CD4-positive, alpha-beta T cell (primary cell): Measurements from ENCODE around the gene ASMT. TPM values are rescaled to one million over a fixed set of nuclear protein-coding genes. Genes with fewer than 3 reads are reported as not detected.

Experiments used
- ATAC-seq: fragments of 200-7000 bp; cut with Tn5 transposase; one replicate; pipeline ENCODE4 v1.10.0; 2022; ENCODE audit warnings: mild to moderate bottlenecking; ENCODE audit not compliant: poor library complexity
- CTCF ChIA-PET: fragments of 350-600 bp; sonication (Branson Sonifier 250); formaldehyde crosslinking; loops from one replicate; lab custom pipeline; 2021; ENCODE audit warnings: antibody characterized with exemption, inconsistent platforms; lab: Charles Lee
- POLR2A ChIA-PET: fragments of 350-600 bp; sonication (Branson Sonifier 250); formaldehyde crosslinking; loops from one replicate; lab custom pipeline; 2021; ENCODE audit warnings: antibody characterized with exemption, inconsistent platforms; lab: Charles Lee
- DNase-seq, 14 experiments: peaks; one replicate each; pipeline ENCODE4 v3.0.0-alpha.2; 2013 to 2020; ENCODE audit warnings: mixed read lengths in 2 of 14
- H3K27ac ChIP-seq, 2 donors: one replicate each; pipeline versions ENCODE4 v1.5.1 to v1.7.0; 2013; ENCODE audit warnings: low read length in 2 of 2, low read depth in 1 of 2, mild to moderate bottlenecking in 1 of 2
- H3K27me3 ChIP-seq, 2 experiments: 1 replicate in 1 of 2; 2 replicates in 1 of 2; pipeline versions ENCODE4 v1.6.1 to v1.7.0; 2013; ENCODE audit warnings: low read length in 2 of 2, control low read depth in 1 of 2, mild to moderate bottlenecking in 1 of 2, moderate library complexity in 1 of 2; ENCODE audit not compliant: insufficient read depth in 2 of 2, control insufficient read depth in 1 of 2
- H3K36me3 ChIP-seq: one replicate; pipeline ENCODE4 v1.6.1; 2013; ENCODE audit warnings: low read length, control low read depth; ENCODE audit not compliant: insufficient read depth
- H3K4me1 ChIP-seq: one replicate; pipeline ENCODE4 v1.6.1; 2013; ENCODE audit warnings: low read length, control low read depth; ENCODE audit not compliant: insufficient read depth
- H3K4me3 ChIP-seq: one replicate; pipeline ENCODE4 v1.5.1; 2013; ENCODE audit warnings: mild to moderate bottlenecking, low read length, moderate library complexity
- H3K9me3 ChIP-seq, 2 experiments: 1 replicate in 1 of 2; 2 replicates in 1 of 2; pipeline versions ENCODE4 v1.6.1 to v1.7.0; 2013; ENCODE audit warnings: low read length in 2 of 2, mild to moderate bottlenecking in 2 of 2, control low read depth in 1 of 2, moderate library complexity in 1 of 2; ENCODE audit not compliant: control insufficient read depth in 1 of 2, insufficient read depth in 1 of 2
- H3K27ac Mint-ChIP-seq: one replicate; pipeline ENCODE4 v1.8.0; 2020; ENCODE audit warnings: mixed read lengths
- H3K27me3 Mint-ChIP-seq: one replicate; pipeline ENCODE4 v1.8.0; 2021; ENCODE audit warnings: mixed read lengths
- H3K36me3 Mint-ChIP-seq: one replicate; pipeline ENCODE4 v1.8.0; 2021; ENCODE audit warnings: low read depth, mixed read lengths
- H3K4me1 Mint-ChIP-seq: one replicate; pipeline ENCODE4 v1.8.0; 2021; ENCODE audit warnings: low read depth, mixed read lengths
- H3K4me3 Mint-ChIP-seq: one replicate; pipeline ENCODE4 v1.8.0; 2020; ENCODE audit warnings: mild to moderate bottlenecking, mixed read lengths
- H3K9me3 Mint-ChIP-seq: one replicate; pipeline ENCODE4 v1.8.0; 2020; ENCODE audit warnings: mixed read lengths
- intact Hi-C, 2 experiments: fragments of 100-400 bp; cut with DNase I in 1 of 2; cut with micrococcal nuclease in 1 of 2; formaldehyde crosslinking; loops; one replicate each; pipeline versions ENCODE4 v1.15.1 to v1.9.0; 2023 to 2025; cut with DNase I, micrococcal nuclease
- total RNA-seq, 174 experiments: library from RNA in 2 of 174; stranded (reverse) in 2 of 174; gene quantifications; one replicate each; pipeline ENCODE4 v1.2.3 and lab custom pipeline; 2021 to 2026
- TF ChIP-seq, protein P1 (sequence below): fragments of 200-600 bp; IDR thresholded peaks from one replicate; pipeline ENCODE4 v1.8.0; 2022; ENCODE audit warnings: antibody characterized with exemption, mild to moderate bottlenecking

Gene ASMT
- total RNA-seq, 2 experiments from 2014 or later, result 0.36 to 0.50 TPM

DNA sequence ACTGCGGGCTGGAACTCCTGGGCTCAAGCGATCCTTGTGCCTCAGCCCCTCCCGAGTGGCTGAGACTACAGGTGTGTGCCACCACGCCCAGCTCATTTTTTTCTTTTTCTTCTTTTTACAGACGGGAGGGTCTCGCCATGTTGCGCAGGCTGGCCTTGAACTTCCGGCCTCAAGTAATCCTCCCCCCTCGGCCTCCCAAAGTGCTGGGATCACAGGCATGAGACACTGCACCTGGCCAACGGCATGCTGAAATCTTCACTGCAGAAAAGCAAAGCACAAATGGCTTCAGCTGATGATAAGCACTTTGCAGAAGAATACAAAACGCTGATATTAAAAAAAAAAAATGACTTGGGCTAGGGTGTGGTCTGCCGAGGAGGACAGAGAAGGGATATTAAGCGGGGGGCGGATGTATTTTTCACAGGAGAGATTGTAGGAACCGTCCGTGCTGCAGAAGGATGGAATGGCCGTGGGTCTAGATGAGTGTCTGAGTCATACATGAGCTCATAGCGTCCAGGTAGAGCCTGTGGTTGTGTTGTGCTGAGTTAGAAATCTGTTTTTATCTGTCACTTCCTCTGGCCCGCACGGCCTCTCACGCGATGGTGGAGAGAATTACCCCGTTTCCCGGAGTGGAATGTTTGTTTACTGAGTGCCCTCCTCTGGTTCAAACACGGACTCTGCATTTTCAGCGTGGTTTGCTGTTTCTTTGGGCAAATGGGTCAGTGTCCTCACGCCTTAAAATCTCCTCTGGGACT, 32.0 kb upstream of the ASMT start:
- ChIA-PET POLR2A (no interaction called here), CTCF (no interaction called here)
- DNase-seq (peak in 12 of 14 experiments; percentile 17 to 91 (median 46)), ATAC-seq (peak; percentile 64)
- no peaks in the 10 kb centered on the region for H3K27me3 ChIP-seq
- H3K27ac Mint-ChIP-seq, result peak overlapping the region; percentile 78
- H3K4me1 ChIP-seq, result peaks cover 39% of the 10 kb centered on the region
- no peaks in the 10 kb centered on the region for H3K36me3 Mint-ChIP-seq
- H3K9me3 Mint-ChIP-seq, result no peaks in the 10 kb centered on the region
- H3K9me3 ChIP-seq, result no peaks in the 10 kb centered on the region
- peak overlapping the region; percentile 21 for H3K4me3 Mint-ChIP-seq
- TF ChIP-seq, protein P1, sequence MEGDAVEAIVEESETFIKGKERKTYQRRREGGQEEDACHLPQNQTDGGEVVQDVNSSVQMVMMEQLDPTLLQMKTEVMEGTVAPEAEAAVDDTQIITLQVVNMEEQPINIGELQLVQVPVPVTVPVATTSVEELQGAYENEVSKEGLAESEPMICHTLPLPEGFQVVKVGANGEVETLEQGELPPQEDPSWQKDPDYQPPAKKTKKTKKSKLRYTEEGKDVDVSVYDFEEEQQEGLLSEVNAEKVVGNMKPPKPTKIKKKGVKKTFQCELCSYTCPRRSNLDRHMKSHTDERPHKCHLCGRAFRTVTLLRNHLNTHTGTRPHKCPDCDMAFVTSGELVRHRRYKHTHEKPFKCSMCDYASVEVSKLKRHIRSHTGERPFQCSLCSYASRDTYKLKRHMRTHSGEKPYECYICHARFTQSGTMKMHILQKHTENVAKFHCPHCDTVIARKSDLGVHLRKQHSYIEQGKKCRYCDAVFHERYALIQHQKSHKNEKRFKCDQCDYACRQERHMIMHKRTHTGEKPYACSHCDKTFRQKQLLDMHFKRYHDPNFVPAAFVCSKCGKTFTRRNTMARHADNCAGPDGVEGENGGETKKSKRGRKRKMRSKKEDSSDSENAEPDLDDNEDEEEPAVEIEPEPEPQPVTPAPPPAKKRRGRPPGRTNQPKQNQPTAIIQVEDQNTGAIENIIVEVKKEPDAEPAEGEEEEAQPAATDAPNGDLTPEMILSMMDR, result no peak
- no peaks in the 10 kb centered on the region for H3K27me3 Mint-ChIP-seq
- no peak overlapping the region for H3K27ac ChIP-seq
- H3K36me3 ChIP-seq, result no peaks in the 10 kb centered on the region
- H3K4me1 Mint-ChIP-seq, result peaks cover 26% of the 10 kb centered on the region
- intact Hi-C loops, result loop anchor here in 1 of 2 experiments (2.0 kb wide), 1 partner anchor 48 kb away; no protein-coding TSS in a partner anchor
- no peak overlapping the region for H3K4me3 ChIP-seq

DNA sequence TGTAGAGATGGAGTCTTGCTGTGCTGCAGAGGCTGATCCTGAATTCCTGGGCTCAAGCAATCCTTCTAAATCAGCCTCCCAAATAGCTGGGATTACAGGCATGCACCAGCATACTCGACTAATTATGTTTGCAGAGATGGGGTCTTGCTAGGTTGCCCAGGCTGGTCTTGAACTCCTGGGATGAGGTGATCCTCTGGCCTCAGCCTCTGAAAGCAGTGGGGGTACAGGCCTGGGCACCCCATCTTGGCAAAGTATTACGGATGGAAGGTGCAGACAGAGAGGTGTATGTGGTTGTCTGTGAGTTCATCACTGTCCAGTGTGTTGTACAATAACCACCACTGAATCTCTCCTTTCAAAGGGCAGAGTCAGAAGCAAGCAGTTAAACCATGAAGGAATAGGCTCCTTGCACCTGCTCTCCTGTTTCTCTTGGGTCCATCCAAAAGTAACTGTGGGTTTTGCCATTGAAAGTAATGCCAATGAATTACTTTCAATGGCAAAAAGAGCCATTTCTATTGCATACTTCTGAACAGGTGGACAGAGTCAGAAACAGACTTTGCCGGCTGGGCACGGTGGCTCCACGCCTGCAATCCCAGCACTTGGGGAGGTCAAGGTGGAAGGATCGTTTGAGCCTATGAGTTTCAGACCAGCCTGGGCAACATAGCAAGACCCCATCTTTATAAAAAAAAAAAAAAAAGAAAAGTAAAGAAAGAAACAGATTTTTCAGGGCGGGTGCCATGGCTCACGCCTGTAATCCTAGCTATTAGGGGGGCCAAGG, 30.4 kb upstream of the ASMT start:
- ChIA-PET POLR2A (no interaction called here), CTCF (no interaction called here)
- intact Hi-C loops, result no loop called here
- Histone ChIP-seq H3K4me3 (no peak overlapping the region), H3K4me1 (peaks cover 24% of the 10 kb centered on the region), H3K27me3 (no peaks in the 10 kb centered on the region), H3K9me3 (no peaks in the 10 kb centered on the region), H3K36me3 (no peaks in the 10 kb centered on the region), H3K27ac (no peak overlapping the region)
- Mint-ChIP-seq H3K4me1 (peaks cover 29% of the 10 kb centered on the region), H3K4me3 (no peak overlapping the region), H3K9me3 (no peaks in the 10 kb centered on the region), H3K27me3 (no peaks in the 10 kb centered on the region), H3K36me3 (no peaks in the 10 kb centered on the region), H3K27ac (no peak overlapping the region)
- DNase-seq (no peak), ATAC-seq (no peak)
- TF ChIP-seq, protein P1, result no peak

DNA sequence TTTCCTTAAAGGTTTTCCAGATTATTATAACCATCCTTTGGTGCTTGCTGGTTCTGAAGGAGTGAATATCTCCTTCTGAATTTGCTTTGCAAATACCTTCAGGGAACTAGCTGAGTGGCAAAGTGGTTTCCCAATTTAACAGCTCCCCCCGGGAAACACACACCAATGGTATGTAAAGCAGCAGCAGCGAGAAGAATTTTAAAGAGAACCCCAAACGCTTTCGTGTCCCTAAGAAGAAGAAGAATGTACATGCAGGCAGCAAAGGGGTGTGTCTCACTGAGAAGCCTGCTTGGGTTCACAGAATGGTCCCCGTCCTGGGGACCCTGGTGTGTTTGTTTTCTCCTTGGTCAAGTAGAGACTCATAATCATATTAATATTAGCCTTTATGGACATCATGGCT, 27.7 kb upstream of the ASMT start:
- H3K27ac ChIP-seq, result no peak overlapping the region
- H3K27ac Mint-ChIP-seq, result peak overlapping the region; percentile 63
- CTCF ChIA-PET, result no interaction called here

More for the DNA sequence above, 27.7 kb upstream of the ASMT start:
- no peaks in the 10 kb centered on the region for H3K36me3 ChIP-seq
- intact Hi-C loops, result no loop called here
- H3K4me1 ChIP-seq, result peaks cover 24% of the 10 kb centered on the region
- Mint-ChIP-seq H3K36me3 (peaks cover 10% of the 10 kb centered on the region), H3K4me3 (no peak overlapping the region), H3K27me3 (no peaks in the 10 kb centered on the region), H3K4me1 (peaks cover 31% of the 10 kb centered on the region), H3K9me3 (no peaks in the 10 kb centered on the region)
- H3K27me3 ChIP-seq, result no peaks in the 10 kb centered on the region
- TF ChIP-seq, protein P1, result no peak
- ATAC-seq, result no peak
- no peak for DNase-seq
- POLR2A ChIA-PET, result no interaction called here
- H3K9me3 ChIP-seq, result no peaks in the 10 kb centered on the region
- no peak overlapping the region for H3K4me3 ChIP-seq
